ENCODE data around the gene B4GALNT1. TPM values are rescaled to one million over a fixed set of nuclear protein-coding genes. Genes with fewer than 3 reads are reported as not detected.

The B4GALNT1 gene
- total RNA-seq, 4 donors from 2014 or later, result 0.38 to 0.48 (median 0.42) TPM; not detected in 1

- H3K27me3 ChIP-seq, result peaks cover 7% of the 10 kb centered on the region
- WGBS, result 90% methylated on average over 3 of the region's 3 CpGs
Measured at GRCh38 chr12:57586832-57587429, 46.1 kb downstream of the B4GALNT1 start.

DNA sequence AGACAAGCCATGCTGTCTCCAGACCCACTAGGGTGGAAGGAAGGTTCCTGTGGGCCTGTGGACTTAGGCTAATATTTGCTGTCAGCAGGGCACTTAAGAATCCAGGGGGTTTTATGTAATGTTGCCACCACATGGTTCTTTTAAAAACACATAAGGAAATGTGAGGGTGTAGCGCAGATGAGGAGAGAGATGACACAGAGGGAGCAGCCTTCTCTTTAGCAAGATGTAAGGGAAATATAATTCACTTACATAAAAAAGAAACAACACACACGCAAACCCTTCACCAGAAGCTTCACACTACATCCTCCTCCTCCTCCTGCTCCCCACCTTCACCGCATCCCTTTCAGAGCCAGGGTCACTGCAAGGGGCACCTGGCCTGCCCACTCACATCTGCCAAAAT is 46.9 kb downstream of the B4GALNT1 start:
- DNase-seq (ENCODE audit: low spot score in 2 of 2), result no peak
- TF ChIP-seq CTCF (IDR thresholded peaks at IDR 0.05) (no peak), POLR2A (IDR thresholded peaks at IDR 0.05) (no peak), POLR2AphosphoS5 (IDR thresholded peaks at IDR 0.05) (no peak), EP300 (IDR thresholded peaks at IDR 0.05) (no peak)
- H3K36me3 ChIP-seq, result no peaks in the 10 kb centered on the region
- H3K27me3 ChIP-seq, result peaks cover 12% of the 10 kb centered on the region
- WGBS, result 91% methylated on average over 3 of the region's 3 CpGs
- H3K4me1 ChIP-seq, result peaks cover 8% of the 10 kb centered on the region
- H3K4me3 ChIP-seq, result no peak overlapping the region
- H3K27ac ChIP-seq, result no peak overlapping the region
- no peaks in the 10 kb centered on the region for H3K9me3 ChIP-seq

More at GRCh38 chr12:57586832-57587429, 46.1 kb downstream of the B4GALNT1 start:
- DNase-seq (ENCODE audit: low spot score in 2 of 2), result no peak
- Histone ChIP-seq H3K27ac (no peak overlapping the region), H3K4me1 (peaks cover 15% of the 10 kb centered on the region), H3K4me3 (no peak overlapping the region), H3K9me3 (no peaks in the 10 kb centered on the region), H3K36me3 (no peaks in the 10 kb centered on the region)
- no peak for TF ChIP-seq POLR2A (IDR thresholded peaks at IDR 0.05)
- TF ChIP-seq CTCF (IDR thresholded peaks at IDR 0.05), result no peak
- TF ChIP-seq EP300 (IDR thresholded peaks at IDR 0.05), result no peak
- TF ChIP-seq POLR2AphosphoS5 (IDR thresholded peaks at IDR 0.05), result no peak

GRCh38 chr12:57585156-57585555 is 47.8 kb downstream of the B4GALNT1 start:
- Histone ChIP-seq H3K36me3 (no peaks in the 10 kb centered on the region), H3K9me3 (no peaks in the 10 kb centered on the region), H3K27ac (no peak overlapping the region), H3K27me3 (peaks cover 12% of the 10 kb centered on the region), H3K4me3 (no peak overlapping the region), H3K4me1 (peaks cover under 1% of the 10 kb centered on the region)
- WGBS, result 86% methylated on average over 2 of the region's 2 CpGs
- DNase-seq (ENCODE audit: low spot score in 2 of 2), result no peak
- TF ChIP-seq POLR2AphosphoS5 (IDR thresholded peaks at IDR 0.05) (no peak), POLR2A (IDR thresholded peaks at IDR 0.05) (no peak)

DNA sequence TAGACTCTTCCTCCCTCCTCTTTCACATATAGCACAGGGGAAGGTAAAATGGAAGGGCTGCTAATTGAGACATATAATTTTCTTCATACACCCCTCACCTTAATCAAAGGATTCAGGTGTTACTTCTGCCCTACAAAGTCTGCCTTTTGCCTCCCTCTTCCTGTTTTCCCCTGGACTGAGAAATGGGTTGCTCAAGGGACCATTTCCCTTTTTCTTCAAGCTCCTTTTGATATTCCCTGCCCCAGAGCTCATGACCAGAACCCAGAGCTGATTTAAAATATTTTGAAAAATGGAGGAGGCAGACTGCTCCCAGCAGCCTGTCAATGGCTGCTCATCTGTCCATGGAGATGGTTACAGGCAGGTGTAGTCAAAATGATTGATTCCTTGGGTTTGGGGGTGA is 48.3 kb downstream of the B4GALNT1 start:
- Histone ChIP-seq H3K4me1 (no peaks in the 10 kb centered on the region), H3K36me3 (no peaks in the 10 kb centered on the region), H3K27me3 (peaks cover 12% of the 10 kb centered on the region), H3K4me3 (no peak overlapping the region), H3K9me3 (no peaks in the 10 kb centered on the region), H3K27ac (no peak overlapping the region)
- DNase-seq (ENCODE audit: low spot score in 2 of 2), result no peak
- TF ChIP-seq POLR2A (IDR thresholded peaks at IDR 0.05) (no peak), POLR2AphosphoS5 (IDR thresholded peaks at IDR 0.05) (no peak), EP300 (IDR thresholded peaks at IDR 0.05) (no peak), CTCF (IDR thresholded peaks at IDR 0.05) (no peak)

- H3K36me3 ChIP-seq, result no peaks in the 10 kb centered on the region
- H3K27ac ChIP-seq, result no peak overlapping the region
- no peak for DNase-seq (ENCODE audit: low spot score in 2 of 2)
- TF ChIP-seq EP300 (IDR thresholded peaks at IDR 0.05), result no peak
- no peak for TF ChIP-seq POLR2A (IDR thresholded peaks at IDR 0.05)
- no peak for TF ChIP-seq POLR2AphosphoS5 (IDR thresholded peaks at IDR 0.05)
- no peak for TF ChIP-seq CTCF (IDR thresholded peaks at IDR 0.05)
- 100% methylated on average over 2 of the region's 2 CpGs for WGBS
- H3K27me3 ChIP-seq, result peaks cover 12% of the 10 kb centered on the region
- no peaks in the 10 kb centered on the region for H3K4me1 ChIP-seq
- H3K4me3 ChIP-seq, result no peak overlapping the region
- no peaks in the 10 kb centered on the region for H3K9me3 ChIP-seq
Measured at GRCh38 chr12:57584050-57584449, 49.0 kb downstream of the B4GALNT1 start.
